ENCODE results near the gene CDC27.

DNA sequence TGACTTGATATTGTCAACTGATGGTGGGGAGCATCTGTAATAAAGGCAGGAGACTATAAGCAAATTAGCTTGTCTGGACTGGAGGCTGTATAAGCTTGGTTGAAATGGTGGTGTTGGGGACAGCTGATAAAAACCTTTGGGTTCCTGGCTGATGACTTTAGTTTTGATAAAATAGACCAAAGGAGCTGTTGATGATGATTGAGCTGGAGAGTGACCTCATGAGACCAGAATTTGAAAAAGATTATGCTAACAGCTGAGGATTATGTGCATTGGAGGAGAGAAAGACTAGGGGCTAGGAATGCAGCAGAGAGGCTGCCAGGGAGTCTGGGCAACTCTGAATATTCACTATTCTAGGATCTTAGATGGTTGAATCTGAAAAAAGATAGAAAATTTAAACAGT, 8.7 kb upstream of the CDC27 start:
- TF ChIP-seq, protein P1, sequence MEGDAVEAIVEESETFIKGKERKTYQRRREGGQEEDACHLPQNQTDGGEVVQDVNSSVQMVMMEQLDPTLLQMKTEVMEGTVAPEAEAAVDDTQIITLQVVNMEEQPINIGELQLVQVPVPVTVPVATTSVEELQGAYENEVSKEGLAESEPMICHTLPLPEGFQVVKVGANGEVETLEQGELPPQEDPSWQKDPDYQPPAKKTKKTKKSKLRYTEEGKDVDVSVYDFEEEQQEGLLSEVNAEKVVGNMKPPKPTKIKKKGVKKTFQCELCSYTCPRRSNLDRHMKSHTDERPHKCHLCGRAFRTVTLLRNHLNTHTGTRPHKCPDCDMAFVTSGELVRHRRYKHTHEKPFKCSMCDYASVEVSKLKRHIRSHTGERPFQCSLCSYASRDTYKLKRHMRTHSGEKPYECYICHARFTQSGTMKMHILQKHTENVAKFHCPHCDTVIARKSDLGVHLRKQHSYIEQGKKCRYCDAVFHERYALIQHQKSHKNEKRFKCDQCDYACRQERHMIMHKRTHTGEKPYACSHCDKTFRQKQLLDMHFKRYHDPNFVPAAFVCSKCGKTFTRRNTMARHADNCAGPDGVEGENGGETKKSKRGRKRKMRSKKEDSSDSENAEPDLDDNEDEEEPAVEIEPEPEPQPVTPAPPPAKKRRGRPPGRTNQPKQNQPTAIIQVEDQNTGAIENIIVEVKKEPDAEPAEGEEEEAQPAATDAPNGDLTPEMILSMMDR (IDR thresholded peaks at IDR 0.05): no peak
- TF ChIP-seq POLR2A (IDR thresholded peaks at IDR 0.05) (no peak), POLR2AphosphoS5 (IDR thresholded peaks at IDR 0.05) (no peak)

All from breast epithelium (tissue), 3 donors.